Stimulated activated CD8-positive, alpha-beta memory T cell treated with anti-CD3 and anti-CD28 coated beads, Interleukin-12 subunit alpha, Interleukin-12 subunit beta, amount 100 ng/mL, for 4 hours (primary cell): ENCODE data around the gene ZMYND10.

Experiments used
- DNase-seq: peaks from one replicate; pipeline ENCODE4 v3.0.0-alpha.2; 2020; ENCODE audit warnings: low read depth

The ZMYND10 gene

GRCh38 chr3:50302095-50303012 is 43.2 kb downstream of the ZMYND10 start:
- no peak for DNase-seq

- DNase-seq: no peak
Measured at GRCh38 chr3:50300681-50301254, 44.8 kb downstream of the ZMYND10 start.

DNA sequence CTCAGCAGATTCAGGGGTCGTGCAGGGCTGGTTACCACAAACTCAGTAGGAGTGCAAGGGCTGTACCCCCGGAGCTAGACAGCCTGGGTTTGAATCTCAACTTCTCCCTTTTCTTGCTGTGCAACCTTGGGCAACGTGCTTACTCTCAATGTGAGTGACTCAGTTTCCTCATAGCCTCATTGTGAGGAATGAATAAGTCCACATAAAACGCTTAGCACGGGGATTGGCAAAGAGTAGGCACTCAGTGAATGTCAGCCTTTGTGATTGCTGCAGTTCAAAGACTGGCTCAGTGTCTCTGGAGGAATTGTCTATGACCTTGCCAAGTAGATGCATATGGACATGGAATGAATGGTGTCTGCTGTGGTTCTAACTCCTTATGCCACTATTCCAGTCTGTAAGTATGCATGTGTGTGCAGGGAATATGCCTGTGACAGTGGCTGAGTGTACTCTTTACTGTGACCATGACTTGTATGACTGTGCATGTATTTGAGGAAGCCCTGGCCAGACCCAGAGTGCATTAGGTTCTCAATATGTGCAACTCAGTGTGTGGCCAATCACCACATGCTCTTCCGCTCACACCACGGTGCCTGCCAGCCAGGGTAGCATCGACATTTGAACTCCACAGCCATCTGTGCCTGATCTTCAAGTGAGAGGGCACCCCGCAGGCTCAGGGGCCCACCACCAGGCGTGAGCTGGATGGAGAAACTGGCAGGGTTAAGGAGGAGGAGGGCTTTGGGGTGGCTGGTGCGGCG is 45.4 kb downstream of the ZMYND10 start:
- DNase-seq: no peak

- no peak for DNase-seq
Measured at GRCh38 chr3:50299638-50299928, 45.9 kb downstream of the ZMYND10 start.

- DNase-seq: peak; percentile 98
Measured at GRCh38 chr3:50298836-50299637, 46.5 kb downstream of the ZMYND10 start, which contains the start of the genes HYAL3 and NAA80. TSS of gene HYAL3 (minus strand) at chr3:50299405. CDS start at chr3:50295602, 3,803 bp downstream. TSS of gene NAA80 (minus strand) at chr3:50299405. CDS start at chr3:50297463, 1,942 bp downstream.

DNA sequence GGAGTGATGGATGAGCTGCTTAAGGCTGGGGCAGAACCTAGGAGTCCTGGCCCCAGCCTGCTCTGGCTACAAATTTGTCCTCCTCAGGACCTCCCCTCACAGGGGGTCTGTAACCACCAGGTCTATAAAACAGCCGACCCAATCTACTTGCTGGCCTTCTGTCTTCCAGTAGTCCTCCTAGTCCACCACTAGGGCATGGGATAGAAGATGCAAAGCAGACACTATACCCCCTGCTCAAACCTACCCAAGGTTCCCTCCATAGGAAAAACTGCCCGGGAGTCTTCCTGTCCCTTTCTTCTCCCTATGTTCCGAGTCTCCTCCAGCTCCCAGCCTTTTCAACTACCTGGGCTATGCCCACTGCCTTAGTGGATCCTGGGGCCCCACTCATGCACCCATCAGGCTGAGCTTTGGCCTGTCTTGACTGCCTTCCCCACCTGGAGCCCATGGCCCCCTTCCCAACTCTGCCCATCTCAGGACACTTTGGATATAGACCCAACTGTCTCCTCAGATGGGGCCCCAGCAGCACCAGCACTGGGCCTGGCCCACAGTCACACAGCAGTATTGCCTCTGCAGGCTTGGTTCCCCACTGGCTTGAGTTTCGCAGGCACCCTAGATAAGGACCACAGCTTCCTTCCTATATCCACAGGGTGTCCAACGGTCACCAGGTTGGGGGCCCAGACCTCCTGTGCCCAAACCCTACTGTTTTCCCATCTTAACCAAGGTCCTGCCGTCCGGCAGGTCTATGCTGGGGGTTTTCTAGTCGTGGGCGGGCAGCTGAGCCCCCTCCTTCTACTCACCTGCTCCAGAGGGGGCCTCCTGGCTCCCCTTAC is 47.4 kb downstream of the ZMYND10 start:
- DNase-seq: no peak

- DNase-seq: no peak
Measured at GRCh38 chr3:50297384-50297775, 48.2 kb downstream of the ZMYND10 start.

DNA sequence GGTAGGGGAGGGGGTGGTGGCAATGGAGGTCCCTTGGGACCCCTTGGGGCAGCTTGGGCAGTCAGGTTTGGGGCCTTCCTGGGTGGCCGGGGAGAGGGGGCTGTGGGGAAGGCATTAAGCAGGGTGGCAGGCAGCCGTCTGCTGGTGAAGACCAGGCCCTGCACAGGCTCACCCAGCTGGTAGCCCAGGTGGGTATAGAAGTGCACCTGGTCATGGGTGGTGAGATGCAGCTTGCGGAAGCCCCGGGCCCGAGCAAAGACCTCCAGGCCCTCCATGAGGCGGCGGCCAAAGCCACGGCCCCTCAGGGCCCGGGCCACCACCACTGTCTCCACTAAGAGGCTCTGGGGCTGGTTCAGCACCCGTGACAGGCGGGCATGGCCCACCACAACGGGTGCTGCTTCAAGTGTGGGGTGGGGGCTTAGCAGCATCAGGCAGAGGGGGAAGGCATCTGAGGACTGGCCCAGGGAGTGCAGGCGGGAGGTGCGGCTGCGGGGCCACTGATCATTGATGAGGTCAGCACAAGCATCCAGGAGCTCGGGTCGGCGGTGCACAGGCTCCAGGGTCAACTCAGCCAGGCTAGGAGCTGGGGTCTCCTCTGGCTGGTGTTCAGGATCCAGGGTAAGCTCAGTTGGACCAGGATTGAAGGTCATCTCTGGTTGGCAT is 48.7 kb downstream of the ZMYND10 start:
- DNase-seq: no peak

GRCh38 chr3:50295553-50296431 is 49.7 kb downstream of the ZMYND10 start:
- DNase-seq: no peak

DNA sequence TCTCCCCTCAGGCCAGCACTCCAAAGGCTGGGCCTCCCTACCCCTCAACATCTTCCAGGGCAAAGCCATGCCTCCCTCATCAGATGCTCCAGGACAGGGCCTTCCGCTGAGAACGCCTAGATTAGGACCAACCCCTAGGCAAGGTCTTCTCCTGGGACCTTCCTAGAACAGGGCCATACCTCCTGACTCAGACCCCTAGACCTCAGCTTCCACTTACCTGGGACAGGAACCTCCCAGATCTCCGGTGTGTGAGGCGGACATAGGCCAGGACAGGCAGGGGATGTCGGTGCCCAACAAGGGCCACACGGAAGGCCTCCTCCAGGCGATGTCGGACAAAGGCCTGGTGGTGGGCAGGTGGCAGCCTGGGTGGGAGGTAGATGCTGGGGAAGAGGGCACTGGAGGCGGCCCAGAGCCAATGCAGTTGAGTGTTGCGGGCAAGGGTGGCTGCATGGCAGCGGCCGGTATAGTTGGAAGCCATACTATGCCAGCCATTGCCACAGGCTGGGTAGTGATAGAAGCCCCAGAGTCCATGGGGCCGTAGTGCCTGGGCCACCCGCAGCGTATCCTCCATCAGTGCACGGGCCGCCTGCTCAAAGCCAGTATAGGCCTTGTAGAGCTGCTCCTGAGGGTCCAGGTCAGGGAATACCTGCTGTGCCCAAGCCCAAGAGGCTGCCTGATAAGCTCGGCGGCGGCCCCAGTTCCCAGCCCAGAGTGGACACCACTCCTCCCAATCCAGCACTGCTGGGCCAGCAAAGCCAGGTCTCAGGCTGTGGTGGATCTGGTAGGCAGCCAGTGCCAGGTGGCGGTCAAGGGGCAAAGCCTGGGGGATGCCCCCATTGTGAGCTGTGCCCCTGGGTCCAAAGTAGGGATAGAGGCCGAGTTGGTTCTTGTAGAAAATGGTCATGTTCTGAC is 50.8 kb downstream of the ZMYND10 start:
- no peak for DNase-seq

DNA sequence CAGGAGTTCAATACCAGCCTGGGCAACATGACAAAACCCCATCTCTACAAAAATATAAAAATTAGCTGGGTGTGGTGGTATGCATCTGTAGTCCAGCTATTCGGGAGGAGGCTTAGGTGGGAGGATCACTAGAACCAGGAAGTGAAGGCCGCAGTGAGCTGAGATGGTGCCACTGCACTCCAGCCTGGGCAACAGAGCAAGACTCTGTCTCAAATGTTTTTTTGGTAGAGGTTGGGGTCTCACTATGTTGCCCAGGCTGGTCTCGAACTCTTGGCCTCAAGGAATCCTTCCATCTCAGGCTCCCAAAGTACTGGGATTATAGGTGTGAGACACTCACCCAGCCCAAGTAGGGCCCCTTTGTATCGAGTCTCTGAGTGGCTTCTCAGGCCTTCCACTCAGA is 51.4 kb downstream of the ZMYND10 start:
- no peak for DNase-seq

GRCh38 chr3:50293079-50293801 is 52.3 kb downstream of the ZMYND10 start:
- DNase-seq: no peak

DNA sequence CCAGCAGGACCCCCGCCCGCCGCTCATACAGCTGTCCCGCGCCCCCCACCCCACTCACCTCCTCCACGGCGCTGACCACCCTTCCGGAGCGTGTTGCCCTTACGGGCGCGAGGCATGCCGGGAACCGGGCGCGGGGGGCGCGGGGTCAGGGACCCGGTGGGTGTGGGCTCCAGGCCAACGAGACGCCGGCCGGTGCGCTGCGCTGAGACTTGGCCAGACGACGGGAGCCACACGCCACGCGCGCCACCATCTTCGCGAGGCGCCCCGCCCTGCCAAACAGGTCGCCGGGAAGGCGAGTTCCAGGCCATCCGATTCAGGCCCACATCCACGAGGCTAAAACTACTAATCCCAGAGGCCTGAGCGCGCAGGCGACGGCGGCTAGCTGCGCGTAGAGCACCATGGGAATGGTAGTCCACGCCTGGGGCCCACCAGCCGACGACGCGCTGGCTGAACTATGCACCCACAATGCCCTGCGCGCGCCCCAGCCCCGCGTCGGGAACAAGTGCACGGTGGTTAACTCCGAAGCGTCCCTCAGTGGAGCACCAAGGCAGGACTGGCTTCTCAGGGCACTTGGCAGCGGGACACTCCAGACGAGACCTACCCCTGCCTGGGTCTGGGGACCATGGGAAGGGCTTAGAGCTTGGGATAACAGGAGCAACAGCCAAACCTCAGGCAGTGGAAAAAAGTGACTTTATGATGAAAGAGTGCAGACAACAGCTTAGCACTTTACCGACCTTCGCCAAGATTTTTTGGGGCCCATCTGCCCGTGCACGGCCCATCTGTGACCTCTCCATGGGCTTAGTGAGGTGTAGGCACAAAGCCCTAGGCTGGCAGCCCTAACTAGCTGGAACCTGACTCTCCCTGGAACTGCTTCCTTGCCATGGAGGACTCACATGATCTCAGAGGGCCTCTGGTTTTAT is 53.1 kb downstream of the ZMYND10 start, which contains the start of gene IFRD2:
Gene IFRD2 (minus strand): TSS at position 271 of the 920 bp plus-strand sequence. CDS start 155 bp downstream, at position 116.
- peak; percentile 91 for DNase-seq
